Right lobe of liver (tissue), 6 donors: ENCODE data around the gene MTHFD1L. TPM values are rescaled to one million over a fixed set of nuclear protein-coding genes. Genes with fewer than 3 reads are reported as not detected.
A peak's percentile ranks its signal among the peaks of the same experiment; 100 is the strongest.

Source experiments
- ATAC-seq, 4 donors: fragments of 200-7000 bp; cut with Tn5 transposase; one replicate each; pipeline ENCODE4 v1.9.1; 2020; ENCODE audit warnings: mild to moderate bottlenecking in 4 of 4, moderate library complexity in 4 of 4
- DNase-seq, 3 donors: peaks; one replicate each; pipeline ENCODE4 v3.0.0-alpha.2; 2020
- H3K27ac ChIP-seq, 3 donors: fragments of 200-600 bp; one replicate each; pipeline ENCODE4 v1.8.0; 2022
- H3K27me3 ChIP-seq, 2 donors: fragments of 200-600 bp; one replicate each; pipeline ENCODE4 v1.8.0; 2022
- H3K36me3 ChIP-seq, 4 donors: fragments of 200-600 bp; sonication (generic) in 1 of 4; one replicate each; pipeline versions ENCODE4 v1.5.1 to v1.8.0; 2017 to 2022; ENCODE audit warnings: control low read depth in 1 of 4
- H3K4me1 ChIP-seq, 4 donors: fragments of 200-600 bp; sonication (generic) in 1 of 4; one replicate each; pipeline versions ENCODE4 v1.5.1 to v1.8.0; 2017 to 2022; ENCODE audit warnings: control low read depth in 1 of 4
- H3K4me3 ChIP-seq, 3 donors: fragments of 200-600 bp; one replicate each; pipeline ENCODE4 v1.8.0; 2022
- H3K9me3 ChIP-seq, 4 donors: fragments of 200-600 bp; sonication (generic) in 1 of 4; one replicate each; pipeline versions ENCODE4 v1.5.1 to v1.8.0; 2017 to 2022; ENCODE audit warnings: control low read depth in 1 of 4
- POLR2A ChIP-seq: fragments of 450-650 bp; IDR thresholded peaks from one replicate; pipeline ENCODE4 v1.6.1; 2017; ENCODE audit warnings: antibody characterized with exemption, mild to moderate bottlenecking
- WGBS: methylation state at CpG from one replicate; pipeline ENCODE4 v1.1.6; 2018; ENCODE audit warnings: low coverage, low lambda C conversion rate; ENCODE audit not compliant: insufficient coverage; ENCODE audit errors: missing lambda C conversion rate; 5-methylcytosine and 5-hydroxymethylcytosine counted together
- intact Hi-C, 2 donors: fragments of 100-400 bp; cut with DNase I; formaldehyde crosslinking; loops; one replicate each; pipeline versions ENCODE4 v1.11.2 to v1.14.1; 2022
- total RNA-seq, 6 experiments: library from RNA; depleted of rRNA in 2 of 6; stranded (reverse); fragments of >200 nt in 2 of 6; fragmentation: NEBNext Ultra II Directional in 3 of 6; extraction: Animal tissue kit (Norgen Biotek cat#: 25700) in 3 of 6; gene quantifications; one replicate each; pipeline versions ENCODE4 v1.1.0 to v1.2.4, GENCODE V29; 2016 to 2023
- TF ChIP-seq, protein P1 (sequence below), 4 donors: fragments of 200-600 bp in 3 of 4; fragments of 450-650 bp in 1 of 4; IDR thresholded peaks; one replicate each; pipeline versions ENCODE4 v1.5.1 to v1.8.0; 2016 to 2022; ENCODE audit warnings: antibody characterized with exemption in 4 of 4, mild to moderate bottlenecking in 2 of 4
- donor health status: DM: no; HTN: yes; CAD: no.
- donor health status: DM: no; HTN: no; CAD: no.
- donor health status: DM: no; HTN: no; CAD: no.
- donor health status: DM: no; HTN: yes; CAD: no.
- donor health status: DM: no; HTN: yes; CAD: no.

MTHFD1L gene
- total RNA-seq, 6 experiments from 2014 or later: 1.7 to 11.5 (median 4.9) TPM

GRCh38 chr6:151087861-151088598 is 222.5 kb downstream of the MTHFD1L start:
- intact Hi-C loops: no loop called here
- Histone ChIP-seq H3K36me3 (no peaks in the 10 kb centered on the region), H3K27me3 (no peaks in the 10 kb centered on the region), H3K27ac (no peak overlapping the region), H3K9me3 (no peaks in the 10 kb centered on the region), H3K4me1 (no peaks in the 10 kb centered on the region), H3K4me3 (no peak overlapping the region)
- TF ChIP-seq, protein P1, sequence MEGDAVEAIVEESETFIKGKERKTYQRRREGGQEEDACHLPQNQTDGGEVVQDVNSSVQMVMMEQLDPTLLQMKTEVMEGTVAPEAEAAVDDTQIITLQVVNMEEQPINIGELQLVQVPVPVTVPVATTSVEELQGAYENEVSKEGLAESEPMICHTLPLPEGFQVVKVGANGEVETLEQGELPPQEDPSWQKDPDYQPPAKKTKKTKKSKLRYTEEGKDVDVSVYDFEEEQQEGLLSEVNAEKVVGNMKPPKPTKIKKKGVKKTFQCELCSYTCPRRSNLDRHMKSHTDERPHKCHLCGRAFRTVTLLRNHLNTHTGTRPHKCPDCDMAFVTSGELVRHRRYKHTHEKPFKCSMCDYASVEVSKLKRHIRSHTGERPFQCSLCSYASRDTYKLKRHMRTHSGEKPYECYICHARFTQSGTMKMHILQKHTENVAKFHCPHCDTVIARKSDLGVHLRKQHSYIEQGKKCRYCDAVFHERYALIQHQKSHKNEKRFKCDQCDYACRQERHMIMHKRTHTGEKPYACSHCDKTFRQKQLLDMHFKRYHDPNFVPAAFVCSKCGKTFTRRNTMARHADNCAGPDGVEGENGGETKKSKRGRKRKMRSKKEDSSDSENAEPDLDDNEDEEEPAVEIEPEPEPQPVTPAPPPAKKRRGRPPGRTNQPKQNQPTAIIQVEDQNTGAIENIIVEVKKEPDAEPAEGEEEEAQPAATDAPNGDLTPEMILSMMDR (IDR thresholded peaks at IDR 0.05): no peak
- TF ChIP-seq POLR2A: no peak
- WGBS: 58% methylated on average over 12 of the region's 16 CpGs
- ATAC-seq: peak in 3 of 4 donors; percentile 50 to 57 (median 53)
- DNase-seq: no peak

DNA sequence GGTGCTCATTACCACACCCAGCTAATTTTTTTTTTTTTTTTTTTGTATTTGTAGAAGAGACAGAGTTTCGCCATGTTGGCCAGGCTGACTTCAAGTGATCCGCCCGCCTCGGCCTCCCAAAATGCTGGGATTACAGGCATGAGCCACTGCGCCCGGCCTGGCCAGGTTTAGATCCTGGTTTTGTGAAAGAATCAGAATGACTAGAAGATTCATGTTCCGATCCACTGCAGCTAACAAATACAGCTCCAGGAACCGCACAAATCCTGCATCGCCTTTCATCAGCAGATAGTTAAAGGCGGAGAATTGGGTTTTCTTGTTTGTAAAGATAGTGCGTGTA is 223.1 kb downstream of the MTHFD1L start:
- Histone ChIP-seq H3K9me3 (no peaks in the 10 kb centered on the region), H3K4me3 (no peak overlapping the region), H3K4me1 (no peaks in the 10 kb centered on the region), H3K36me3 (no peaks in the 10 kb centered on the region), H3K27ac (no peak overlapping the region), H3K27me3 (no peaks in the 10 kb centered on the region)
- intact Hi-C loops: no loop called here
- WGBS: 93% methylated on average over 7 of the region's 11 CpGs
- TF ChIP-seq, protein P1 (IDR thresholded peaks at IDR 0.05): no peak
- no peak for TF ChIP-seq POLR2A
- DNase-seq (no peak), ATAC-seq (no peak)

GRCh38 chr6:151088963-151089362 is 223.5 kb downstream of the MTHFD1L start:
- Histone ChIP-seq H3K4me1 (no peaks in the 10 kb centered on the region), H3K4me3 (no peak overlapping the region), H3K27ac (no peak overlapping the region), H3K36me3 (no peaks in the 10 kb centered on the region), H3K27me3 (no peaks in the 10 kb centered on the region), H3K9me3 (no peaks in the 10 kb centered on the region)
- intact Hi-C loops: no loop called here
- no peak for ATAC-seq
- WGBS: 88% methylated on average over 1 of the region's 3 CpGs
- no peak for DNase-seq
- TF ChIP-seq, protein P1 (IDR thresholded peaks at IDR 0.05): no peak
- no peak for TF ChIP-seq POLR2A

- TF ChIP-seq, protein P1 (IDR thresholded peaks at IDR 0.05): no peak
- no peak for TF ChIP-seq POLR2A
- Histone ChIP-seq H3K4me1 (no peaks in the 10 kb centered on the region), H3K36me3 (no peaks in the 10 kb centered on the region), H3K27me3 (no peaks in the 10 kb centered on the region), H3K9me3 (no peaks in the 10 kb centered on the region), H3K27ac (no peak overlapping the region), H3K4me3 (no peak overlapping the region)
- 94% methylated on average over 2 of the region's 4 CpGs for WGBS
- DNase-seq (no peak), ATAC-seq (no peak)
- intact Hi-C loops: no loop called here
Observed at GRCh38 chr6:151089978-151090377, 224.5 kb downstream of the MTHFD1L start.
